Measurements from ENCODE around the gene CPA1. TPM values are rescaled to one million over a fixed set of nuclear protein-coding genes. Genes with fewer than 3 reads are reported as not detected.
"Not testable (repeated sequence)": the region's sequence is repeated elsewhere in the genome, so short reads cannot be mapped to it uniquely, and the experiment has no call there.

Gene CPA1
- total and polyA plus RNA-seq, 8 donors, result 12,124 to 50,686 (median 30,306) TPM

- WGBS, 2 donors, result 30% methylated on average over 3 of the region's 3 CpGs
- peak overlapping the region in 3 of 4 donors; percentile 44 to 53 (median 50) for H3K27ac ChIP-seq
- TF ChIP-seq CTCF (IDR thresholded peaks at IDR 0.05), result no peak
- H3K4me1 ChIP-seq, result peaks cover 31 to 70% (median 65%) of the 10 kb centered on the region in 3 donors
- no peak for ATAC-seq
- no peaks in the 10 kb centered on the region for H3K36me3 ChIP-seq
- FAIRE-seq, result no peak
- H3K4me3 ChIP-seq, result no peak overlapping the region
- no peaks in the 10 kb centered on the region for H3K9me3 ChIP-seq
- intact Hi-C loops (cut with DNase I), result loop anchor here in 2 of 3 donors (5.0 to 10.0 kb wide), 2 partner anchors 73 to 75 kb away; partner anchors contain the start of gene CPA4 (in 1 of the 2)
- no peak for DNase-seq
- H3K27me3 ChIP-seq, result no peaks in the 10 kb centered on the region
Observed at GRCh38 chr7:130369831-130370550, 10.3 kb upstream of the CPA1 start.

GRCh38 chr7:130371046-130371445 is 9.2 kb upstream of the CPA1 start:
- H3K27ac ChIP-seq, result peak overlapping the region in 2 of 4 donors; percentile 91 to 92
- H3K27me3 ChIP-seq, result no peaks in the 10 kb centered on the region
- DNase-seq (peak in 1 of 6 donors; percentile 59), FAIRE-seq (no peak), ATAC-seq (no peak)
- H3K4me1 ChIP-seq, result peaks cover 26 to 60% (median 55%) of the 10 kb centered on the region in 3 donors
- no peak for TF ChIP-seq CTCF (IDR thresholded peaks at IDR 0.05)
- intact Hi-C loops (cut with DNase I), result no loop called here
- no peak overlapping the region for H3K4me3 ChIP-seq
- no peaks in the 10 kb centered on the region for H3K9me3 ChIP-seq
- 74% methylated on average over 3 of the region's 3 CpGs for WGBS, 2 donors
- no peaks in the 10 kb centered on the region for H3K36me3 ChIP-seq

GRCh38 chr7:130372402-130373165 is 7.7 kb upstream of the CPA1 start:
- FAIRE-seq (no peak), ATAC-seq (no peak), DNase-seq (peak in 1 of 6 donors; percentile 26)
- peak overlapping the region; percentile 80 to 95 (median 92) for H3K27ac ChIP-seq
- H3K4me3 ChIP-seq, result no peak overlapping the region
- intact Hi-C loops (cut with DNase I), result no loop called here
- no peaks in the 10 kb centered on the region for H3K27me3 ChIP-seq
- no peaks in the 10 kb centered on the region for H3K36me3 ChIP-seq
- H3K4me1 ChIP-seq, result peaks cover 26 to 55% (median 52%) of the 10 kb centered on the region in 3 donors
- TF ChIP-seq CTCF (IDR thresholded peaks at IDR 0.05), result no peak
- H3K9me3 ChIP-seq, result no peaks in the 10 kb centered on the region
- 76 to 77% methylated on average over 11 of the region's 11 CpGs for WGBS, 2 donors

- WGBS, 2 donors, result 80 to 85% methylated on average over 6 of the region's 6 CpGs
- Histone ChIP-seq H3K36me3 (no peaks in the 10 kb centered on the region), H3K4me1 (peaks cover 34 to 53% (median 47%) of the 10 kb centered on the region in 3 donors), H3K27ac (peak overlapping the region; percentile 80 to 95 (median 92)), H3K27me3 (no peaks in the 10 kb centered on the region), H3K9me3 (no peaks in the 10 kb centered on the region), H3K4me3 (no peak overlapping the region)
- DNase-seq (peak in 3 of 6 donors; percentile 49 to 57 (median 57)), ATAC-seq (no peak), FAIRE-seq (no peak)
- intact Hi-C loops (cut with DNase I), result no loop called here
- no peak for TF ChIP-seq CTCF (IDR thresholded peaks at IDR 0.05)
Observed at GRCh38 chr7:130374507-130374906, 5.8 kb upstream of the CPA1 start.

GRCh38 chr7:130376461-130376860 is 3.8 kb upstream of the CPA1 start:
- H3K27ac ChIP-seq; H3K4me3 ChIP-seq; H3K36me3 ChIP-seq; H3K27me3 ChIP-seq; ATAC-seq; intact Hi-C loops (cut with DNase I); FAIRE-seq; H3K9me3 ChIP-seq: not testable (repeated sequence)
- WGBS, 2 donors, result 62 to 96% methylated on average over 1 of the region's 1 CpG
- H3K4me1 ChIP-seq, result peaks cover 29 to 33% (median 31%) of the 10 kb centered on the region in 3 donors
- peak in 1 of 6 donors; percentile 8 for DNase-seq

All from pancreas (tissue), 10 donors.